ENCODE data around the gene GPC6.

Gene GPC6

DNA sequence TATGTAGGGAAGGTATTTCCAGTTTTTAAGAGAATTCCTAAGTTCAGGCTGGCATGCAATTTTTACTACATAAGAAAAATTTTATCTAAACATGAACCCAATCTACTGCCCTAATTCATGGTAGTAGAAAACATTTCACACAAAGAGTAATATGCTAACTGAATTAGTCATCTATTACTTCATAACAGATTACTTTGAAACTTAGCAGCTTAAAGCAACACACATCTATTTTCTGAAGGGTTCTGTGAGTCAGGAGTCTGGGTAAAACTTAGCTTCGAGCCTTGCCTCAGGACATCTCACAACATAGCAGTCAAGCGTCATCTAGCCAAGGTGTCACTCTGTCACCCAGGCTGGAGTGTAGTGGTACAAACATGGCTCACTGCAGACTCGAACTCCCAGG lies 715.4 kb downstream of the GPC6 start:
- Histone ChIP-seq H3K9me3 (ENCODE audit: insufficient read depth, low read length) (no peaks in the 10 kb centered on the region), H3K4me3 (ENCODE audit: low read length) (no peak overlapping the region), H4K20me1 (ENCODE audit: insufficient read depth, low read length) (no peaks in the 10 kb centered on the region), H3K27me3 (ENCODE audit: low read depth, low read length) (no peaks in the 10 kb centered on the region), H3K27ac (ENCODE audit: low read length) (no peak overlapping the region), H3K36me3 (replicated peaks; ENCODE audit: low read depth, low read length) (peaks cover 3% of the 10 kb centered on the region), H3K9ac (ENCODE audit: low read length) (no peak overlapping the region), H2AFZ (ENCODE audit: low read depth, low read length) (no peak overlapping the region), H3K4me1 (ENCODE audit: low read length) (peaks cover 26% of the 10 kb centered on the region), H3K4me2 (ENCODE audit: low read length) (no peak overlapping the region), H3K79me2 (ENCODE audit: low read length) (no peaks in the 10 kb centered on the region)
- TF ChIP-seq, protein P1, sequence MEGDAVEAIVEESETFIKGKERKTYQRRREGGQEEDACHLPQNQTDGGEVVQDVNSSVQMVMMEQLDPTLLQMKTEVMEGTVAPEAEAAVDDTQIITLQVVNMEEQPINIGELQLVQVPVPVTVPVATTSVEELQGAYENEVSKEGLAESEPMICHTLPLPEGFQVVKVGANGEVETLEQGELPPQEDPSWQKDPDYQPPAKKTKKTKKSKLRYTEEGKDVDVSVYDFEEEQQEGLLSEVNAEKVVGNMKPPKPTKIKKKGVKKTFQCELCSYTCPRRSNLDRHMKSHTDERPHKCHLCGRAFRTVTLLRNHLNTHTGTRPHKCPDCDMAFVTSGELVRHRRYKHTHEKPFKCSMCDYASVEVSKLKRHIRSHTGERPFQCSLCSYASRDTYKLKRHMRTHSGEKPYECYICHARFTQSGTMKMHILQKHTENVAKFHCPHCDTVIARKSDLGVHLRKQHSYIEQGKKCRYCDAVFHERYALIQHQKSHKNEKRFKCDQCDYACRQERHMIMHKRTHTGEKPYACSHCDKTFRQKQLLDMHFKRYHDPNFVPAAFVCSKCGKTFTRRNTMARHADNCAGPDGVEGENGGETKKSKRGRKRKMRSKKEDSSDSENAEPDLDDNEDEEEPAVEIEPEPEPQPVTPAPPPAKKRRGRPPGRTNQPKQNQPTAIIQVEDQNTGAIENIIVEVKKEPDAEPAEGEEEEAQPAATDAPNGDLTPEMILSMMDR (IDR thresholded peaks at IDR 0.05; ENCODE audit: low read depth, low read length): no peak
- TF ChIP-seq EZH2phosphoT487 (IDR thresholded peaks at IDR 0.05; ENCODE audit: low read depth): no peak

DNA sequence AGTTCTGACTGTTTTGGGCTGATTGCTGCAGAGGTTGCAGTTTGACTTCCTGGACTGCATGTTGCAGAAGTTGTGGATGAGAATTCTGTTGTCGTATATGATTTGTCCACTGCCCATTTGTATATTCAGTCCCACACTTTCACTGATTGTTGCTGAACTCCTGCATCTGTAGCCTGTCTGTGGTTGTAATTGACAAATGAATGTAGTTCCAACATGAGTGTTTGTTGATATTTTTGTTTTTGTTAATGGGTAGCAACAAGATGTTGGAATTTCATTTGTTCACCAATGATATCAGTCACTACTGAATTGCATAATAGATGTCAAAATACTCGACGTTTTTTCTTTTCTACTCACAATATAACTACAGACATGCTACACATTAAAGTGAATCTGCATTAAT lies 719.0 kb downstream of the GPC6 start:
- Histone ChIP-seq H3K4me3 (ENCODE audit: low read length) (no peak overlapping the region), H3K9me3 (ENCODE audit: insufficient read depth, low read length) (no peaks in the 10 kb centered on the region), H3K27ac (ENCODE audit: low read length) (no peak overlapping the region), H3K9ac (ENCODE audit: low read length) (no peak overlapping the region), H4K20me1 (ENCODE audit: insufficient read depth, low read length) (no peaks in the 10 kb centered on the region), H3K36me3 (replicated peaks; ENCODE audit: low read depth, low read length) (peaks cover 3% of the 10 kb centered on the region), H2AFZ (ENCODE audit: low read depth, low read length) (no peak overlapping the region), H3K27me3 (ENCODE audit: low read depth, low read length) (no peaks in the 10 kb centered on the region), H3K4me2 (ENCODE audit: low read length) (no peak overlapping the region), H3K4me1 (ENCODE audit: low read length) (peaks cover 28% of the 10 kb centered on the region), H3K79me2 (ENCODE audit: low read length) (no peaks in the 10 kb centered on the region)
- TF ChIP-seq EZH2phosphoT487 (IDR thresholded peaks at IDR 0.05; ENCODE audit: low read depth): no peak
- TF ChIP-seq, protein P1 (IDR thresholded peaks at IDR 0.05; ENCODE audit: low read depth, low read length): no peak

DNA sequence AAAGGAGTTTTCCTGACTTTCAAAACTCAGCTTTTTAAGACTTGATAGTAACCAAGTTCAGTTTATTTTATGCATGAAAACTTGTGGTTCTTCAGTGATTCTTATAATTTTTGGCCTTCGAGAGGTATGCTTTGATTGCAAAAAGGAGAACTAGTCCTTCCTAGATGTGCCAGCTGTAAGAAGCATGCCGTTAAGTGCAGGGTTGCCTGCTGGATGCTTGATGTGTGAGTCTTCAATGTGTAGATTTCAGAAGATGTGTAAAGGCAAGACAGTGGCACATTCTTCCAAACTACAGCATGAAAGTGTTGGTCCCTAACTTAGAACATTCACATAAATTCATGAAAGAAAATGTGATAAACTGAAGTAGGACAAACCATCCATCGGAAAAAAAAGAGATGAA lies 720.4 kb downstream of the GPC6 start:
- Histone ChIP-seq H3K79me2 (ENCODE audit: low read length) (no peaks in the 10 kb centered on the region), H3K4me3 (ENCODE audit: low read length) (no peak overlapping the region)
- no peak for TF ChIP-seq EZH2phosphoT487 (IDR thresholded peaks at IDR 0.05; ENCODE audit: low read depth)
- TF ChIP-seq, protein P1 (IDR thresholded peaks at IDR 0.05; ENCODE audit: low read depth, low read length): no peak

DNA sequence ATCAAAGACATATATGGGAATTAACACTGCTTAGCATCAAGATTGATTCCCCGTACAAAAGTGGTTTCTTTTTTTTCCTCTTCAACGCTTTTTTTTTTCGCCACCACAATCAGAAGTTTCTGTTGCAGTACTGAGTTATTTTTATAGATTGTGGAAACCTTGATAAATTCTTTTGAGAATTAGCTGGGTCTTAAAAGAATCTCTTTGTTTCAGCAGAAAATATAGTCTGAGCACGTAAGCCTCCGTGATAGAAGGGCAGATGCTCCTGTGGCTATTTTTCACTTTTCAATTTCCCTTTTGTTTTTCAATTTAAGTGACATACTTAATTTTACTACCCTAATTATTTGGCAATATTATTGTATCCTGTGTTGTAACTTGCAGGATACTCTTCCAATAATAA lies 721.0 kb downstream of the GPC6 start:
- Histone ChIP-seq H3K9ac (ENCODE audit: low read length) (no peak overlapping the region), H4K20me1 (ENCODE audit: insufficient read depth, low read length) (no peaks in the 10 kb centered on the region), H3K79me2 (ENCODE audit: low read length) (no peaks in the 10 kb centered on the region), H3K4me1 (ENCODE audit: low read length) (peaks cover 22% of the 10 kb centered on the region), H3K27me3 (ENCODE audit: low read depth, low read length) (no peaks in the 10 kb centered on the region), H3K9me3 (ENCODE audit: insufficient read depth, low read length) (no peaks in the 10 kb centered on the region), H3K27ac (ENCODE audit: low read length) (no peak overlapping the region), H2AFZ (ENCODE audit: low read depth, low read length) (no peak overlapping the region), H3K4me2 (ENCODE audit: low read length) (no peak overlapping the region), H3K36me3 (replicated peaks; ENCODE audit: low read depth, low read length) (peaks cover 3% of the 10 kb centered on the region), H3K4me3 (ENCODE audit: low read length) (no peak overlapping the region)
- TF ChIP-seq EZH2phosphoT487 (IDR thresholded peaks at IDR 0.05; ENCODE audit: low read depth): no peak
- TF ChIP-seq, protein P1 (IDR thresholded peaks at IDR 0.05; ENCODE audit: low read depth, low read length): no peak

More for the DNA sequence above, 720.4 kb downstream of the GPC6 start:
- no peak overlapping the region for H3K4me2 ChIP-seq (ENCODE audit: low read length)
- H3K9me3 ChIP-seq (ENCODE audit: insufficient read depth, low read length): no peaks in the 10 kb centered on the region
- H3K4me1 ChIP-seq (ENCODE audit: low read length): peaks cover 24% of the 10 kb centered on the region
- H3K9ac ChIP-seq (ENCODE audit: low read length): no peak overlapping the region
- no peak overlapping the region for H3K27ac ChIP-seq (ENCODE audit: low read length)
- no peak overlapping the region for H2AFZ ChIP-seq (ENCODE audit: low read depth, low read length)
- H3K27me3 ChIP-seq (ENCODE audit: low read depth, low read length): no peaks in the 10 kb centered on the region
- peaks cover 3% of the 10 kb centered on the region for H3K36me3 ChIP-seq (replicated peaks; ENCODE audit: low read depth, low read length)
- H4K20me1 ChIP-seq (ENCODE audit: insufficient read depth, low read length): no peaks in the 10 kb centered on the region
